Activated naive CD8-positive, alpha-beta T cell treated with anti-CD3 and anti-CD28 coated beads for 36 hours (primary cell): ENCODE data around the gene ARID1B. TPM values are rescaled to one million over a fixed set of nuclear protein-coding genes. Genes with fewer than 3 reads are reported as not detected.

Experiments used
- DNase-seq: peaks from one replicate; pipeline ENCODE4 v3.0.0; 2021
- H3K27ac Mint-ChIP-seq: one replicate; pipeline ENCODE4 v1.8.0; 2022; ENCODE audit warnings: mild to moderate bottlenecking, moderate library complexity, mixed read lengths
- H3K27me3 Mint-ChIP-seq: one replicate; pipeline ENCODE4 v1.8.0; 2022; ENCODE audit warnings: mild to moderate bottlenecking, mixed read lengths
- H3K36me3 Mint-ChIP-seq: one replicate; pipeline ENCODE4 v1.8.0; 2021; ENCODE audit warnings: mild to moderate bottlenecking, mixed read lengths
- H3K4me1 Mint-ChIP-seq: one replicate; pipeline ENCODE4 v1.8.0; 2021; ENCODE audit warnings: mixed read lengths
- H3K4me3 Mint-ChIP-seq: one replicate; pipeline ENCODE4 v1.8.0; 2022; ENCODE audit warnings: mild to moderate bottlenecking, moderate library complexity, mixed read lengths
- H3K9me3 Mint-ChIP-seq: one replicate; pipeline ENCODE4 v1.8.0; 2022; ENCODE audit warnings: mixed read lengths
- total RNA-seq, 2 experiments: library from RNA; stranded (reverse); gene quantifications; one replicate each; pipeline ENCODE4 v1.2.3, GENCODE V29; 2021

The ARID1B gene
- total RNA-seq, 2 experiments from 2014 or later = 40.6 to 41.5 TPM

DNA sequence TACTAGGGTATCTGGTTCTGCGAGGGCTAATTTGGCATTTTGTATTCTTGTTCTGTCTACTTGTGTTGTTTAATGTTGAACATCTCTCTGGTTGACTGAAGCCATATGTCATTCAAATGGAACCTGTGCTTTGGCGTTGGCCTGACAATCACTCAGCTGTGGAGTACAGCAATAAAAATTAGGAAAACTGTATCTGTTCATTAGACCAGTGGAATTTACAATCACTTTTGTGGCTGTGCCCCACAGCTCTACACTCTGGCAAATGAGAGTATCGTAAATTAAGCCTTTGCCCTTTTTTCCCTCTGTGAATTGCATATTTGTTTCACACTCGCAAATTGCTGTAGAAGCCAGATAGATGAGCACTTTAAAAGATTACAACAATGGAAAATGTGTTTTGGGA is 102.0 kb downstream of the ARID1B start:
- DNase-seq = no peak
- Mint-ChIP-seq H3K27me3 (no peaks in the 10 kb centered on the region), H3K4me3 (no peak overlapping the region), H3K36me3 (peaks cover 16% of the 10 kb centered on the region), H3K9me3 (no peaks in the 10 kb centered on the region), H3K27ac (no peak overlapping the region), H3K4me1 (peaks cover 64% of the 10 kb centered on the region)

GRCh38 chr6:156879591-156879990 is 102.4 kb downstream of the ARID1B start:
- peaks cover 66% of the 10 kb centered on the region for H3K4me1 Mint-ChIP-seq
- no peak overlapping the region for H3K27ac Mint-ChIP-seq
- no peak overlapping the region for H3K4me3 Mint-ChIP-seq
- H3K36me3 Mint-ChIP-seq = peaks cover 14% of the 10 kb centered on the region
- DNase-seq = no peak
- no peaks in the 10 kb centered on the region for H3K27me3 Mint-ChIP-seq
- H3K9me3 Mint-ChIP-seq = no peaks in the 10 kb centered on the region

- no peaks in the 10 kb centered on the region for H3K27me3 Mint-ChIP-seq
- H3K36me3 Mint-ChIP-seq = peaks cover 12% of the 10 kb centered on the region
- H3K27ac Mint-ChIP-seq = no peak overlapping the region
- no peak overlapping the region for H3K4me3 Mint-ChIP-seq
- peaks cover 64% of the 10 kb centered on the region for H3K4me1 Mint-ChIP-seq
- H3K9me3 Mint-ChIP-seq = no peaks in the 10 kb centered on the region
- no peak for DNase-seq
Measured at GRCh38 chr6:156880913-156881312, 103.7 kb downstream of the ARID1B start.

DNA sequence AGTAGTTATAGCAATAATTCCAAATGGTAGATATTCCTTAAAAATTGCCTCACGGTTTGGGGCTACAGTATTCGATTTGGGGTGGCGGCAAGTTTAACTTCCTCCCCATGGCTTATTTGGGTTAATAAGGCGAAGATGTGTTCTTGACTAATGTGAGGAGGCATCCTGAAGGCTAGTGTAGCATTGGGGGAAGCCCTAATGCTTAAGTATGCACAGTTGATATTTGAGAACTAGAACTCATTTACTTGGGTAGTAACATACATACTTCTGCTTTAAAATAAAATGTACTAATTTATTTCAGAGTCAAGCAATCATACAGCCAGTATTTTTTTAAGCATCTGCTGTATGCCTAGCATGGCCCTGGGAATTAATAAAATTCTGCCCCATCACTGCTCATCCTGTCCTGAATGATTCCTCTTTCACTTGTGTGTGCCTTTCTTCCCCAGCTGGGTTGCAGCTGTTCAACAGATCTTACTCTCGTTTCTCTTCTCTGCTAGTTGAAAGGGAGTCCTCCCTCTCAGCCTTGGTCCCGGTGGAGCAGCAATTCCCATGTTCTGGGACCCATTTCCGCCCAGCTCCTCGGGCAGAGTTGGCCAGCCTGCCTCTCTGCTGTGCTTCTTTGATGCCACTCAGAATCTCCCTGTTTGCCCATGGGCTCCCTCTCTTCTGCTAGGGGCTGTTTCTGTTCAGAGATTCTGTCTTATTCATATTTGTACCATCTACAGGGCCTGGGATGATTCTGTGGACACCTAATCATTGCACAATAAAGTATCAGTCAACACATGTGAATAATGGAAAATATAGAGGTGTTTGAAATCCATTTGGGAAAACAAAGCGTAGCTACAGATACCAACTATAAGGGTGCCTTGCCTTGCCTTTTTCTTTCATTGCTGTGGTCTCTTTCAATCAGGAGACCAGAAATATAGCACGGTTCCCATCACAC is 104.8 kb downstream of the ARID1B start:
- peaks cover 15% of the 10 kb centered on the region for H3K36me3 Mint-ChIP-seq
- no peak for DNase-seq
- no peaks in the 10 kb centered on the region for H3K27me3 Mint-ChIP-seq
- no peak overlapping the region for H3K4me3 Mint-ChIP-seq
- H3K9me3 Mint-ChIP-seq = no peaks in the 10 kb centered on the region
- no peak overlapping the region for H3K27ac Mint-ChIP-seq
- peaks cover 71% of the 10 kb centered on the region for H3K4me1 Mint-ChIP-seq

GRCh38 chr6:156883497-156884252 is 106.5 kb downstream of the ARID1B start:
- H3K36me3 Mint-ChIP-seq = peaks cover 9% of the 10 kb centered on the region
- peaks cover 77% of the 10 kb centered on the region for H3K4me1 Mint-ChIP-seq
- H3K27me3 Mint-ChIP-seq = no peaks in the 10 kb centered on the region
- H3K4me3 Mint-ChIP-seq = peak overlapping the region; percentile 20
- peak; percentile 31 for DNase-seq
- no peaks in the 10 kb centered on the region for H3K9me3 Mint-ChIP-seq
- H3K27ac Mint-ChIP-seq = peak overlapping the region; percentile 14

GRCh38 chr6:156884306-156884705 is 107.1 kb downstream of the ARID1B start:
- peaks cover 73% of the 10 kb centered on the region for H3K4me1 Mint-ChIP-seq

GRCh38 chr6:156885562-156885961 is 108.4 kb downstream of the ARID1B start:
- peaks cover 5% of the 10 kb centered on the region for H3K36me3 Mint-ChIP-seq
- H3K4me3 Mint-ChIP-seq = no peak overlapping the region
- H3K9me3 Mint-ChIP-seq = no peaks in the 10 kb centered on the region
- H3K27me3 Mint-ChIP-seq = no peaks in the 10 kb centered on the region
- no peak overlapping the region for H3K27ac Mint-ChIP-seq
- DNase-seq = no peak
- peaks cover 71% of the 10 kb centered on the region for H3K4me1 Mint-ChIP-seq

More at GRCh38 chr6:156884306-156884705, 107.1 kb downstream of the ARID1B start:
- no peak for DNase-seq
- Mint-ChIP-seq H3K27me3 (no peaks in the 10 kb centered on the region), H3K4me3 (no peak overlapping the region), H3K9me3 (no peaks in the 10 kb centered on the region), H3K27ac (no peak overlapping the region), H3K36me3 (peaks cover 8% of the 10 kb centered on the region)

DNA sequence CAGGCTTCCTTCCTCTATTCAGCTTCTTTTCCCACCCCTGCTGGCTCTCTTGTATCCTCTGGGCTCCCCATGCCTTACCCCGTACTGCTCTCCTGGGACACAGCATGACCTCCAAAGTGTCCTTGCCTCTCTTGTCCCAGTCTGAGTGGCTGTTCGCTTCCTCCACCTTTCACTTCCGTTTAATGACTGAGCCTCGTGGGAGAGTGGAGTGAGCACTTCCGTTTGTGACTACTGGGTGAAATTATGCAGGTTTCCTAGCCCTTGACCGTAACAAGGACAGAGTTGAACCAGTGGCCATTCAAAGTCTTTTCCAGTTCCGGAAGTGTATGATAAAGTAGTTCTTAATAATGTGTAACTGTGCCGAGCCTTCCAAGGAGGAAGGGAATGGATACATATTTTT is 109.2 kb downstream of the ARID1B start:
- Mint-ChIP-seq H3K36me3 (peaks cover 5% of the 10 kb centered on the region), H3K4me1 (peaks cover 73% of the 10 kb centered on the region), H3K27ac (peak overlapping the region; percentile 34), H3K4me3 (peak overlapping the region; percentile 26), H3K9me3 (no peaks in the 10 kb centered on the region), H3K27me3 (no peaks in the 10 kb centered on the region)
- no peak for DNase-seq

DNA sequence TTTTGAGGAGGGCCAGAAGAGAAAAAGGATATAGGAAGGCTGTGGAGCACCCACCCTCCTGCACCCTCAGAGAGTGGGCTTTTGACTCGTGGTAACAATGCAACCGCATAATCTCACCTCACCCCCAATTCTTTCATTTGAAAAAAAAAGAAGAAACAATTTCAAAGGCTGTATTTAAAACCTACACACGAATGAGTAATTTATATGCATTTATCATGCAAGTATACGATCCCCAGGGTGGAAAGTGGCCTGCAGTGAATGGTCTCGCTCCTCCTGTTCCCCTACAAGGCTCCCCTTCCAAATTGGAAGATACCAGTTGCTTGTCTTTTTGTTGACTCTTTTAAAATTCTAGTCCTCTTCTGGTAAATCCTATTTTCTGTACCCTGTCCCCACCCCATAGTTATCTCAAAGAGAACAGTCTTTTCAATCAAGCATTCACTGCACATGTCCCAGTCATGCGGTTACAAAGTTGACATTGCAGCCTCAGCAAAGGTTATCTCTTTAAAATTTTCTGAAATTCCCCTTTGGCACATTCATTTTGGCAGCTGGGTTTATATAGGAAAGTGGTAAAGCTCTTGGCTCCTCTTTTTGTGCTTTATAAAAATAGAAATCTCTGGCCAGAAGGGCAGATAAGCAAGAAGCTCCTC is 110.6 kb downstream of the ARID1B start:
- DNase-seq = no peak

DNA sequence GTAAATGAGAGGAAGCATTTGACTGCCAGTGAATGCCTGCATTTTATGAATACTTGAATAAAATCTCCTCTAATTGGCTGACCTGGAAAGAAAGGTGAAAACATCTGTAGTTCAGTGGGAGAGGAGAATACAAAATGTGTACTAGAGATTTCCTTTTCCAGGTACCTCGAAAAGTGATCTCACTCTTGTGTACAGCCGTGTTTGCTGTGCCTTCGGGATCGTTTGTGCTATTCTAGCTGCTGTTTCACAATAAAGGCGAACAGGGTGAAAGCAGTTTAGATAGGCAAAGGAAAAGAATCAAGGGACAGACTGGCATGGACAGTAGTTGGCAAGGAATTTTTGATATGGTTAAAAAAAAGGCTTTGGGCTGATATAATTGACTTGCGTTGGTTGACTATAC is 112.3 kb downstream of the ARID1B start:
- H3K36me3 Mint-ChIP-seq = peaks cover 5% of the 10 kb centered on the region
- no peak overlapping the region for H3K27ac Mint-ChIP-seq
- no peaks in the 10 kb centered on the region for H3K27me3 Mint-ChIP-seq
- peaks cover 43% of the 10 kb centered on the region for H3K4me1 Mint-ChIP-seq
- H3K9me3 Mint-ChIP-seq = no peaks in the 10 kb centered on the region
- DNase-seq = no peak
- H3K4me3 Mint-ChIP-seq = no peak overlapping the region

More for the DNA sequence above, 110.6 kb downstream of the ARID1B start:
- H3K4me3 Mint-ChIP-seq = peak overlapping the region; percentile 1
- H3K9me3 Mint-ChIP-seq = no peaks in the 10 kb centered on the region
- peaks cover 5% of the 10 kb centered on the region for H3K36me3 Mint-ChIP-seq
- peak overlapping the region; percentile 54 for H3K27ac Mint-ChIP-seq
- peaks cover 59% of the 10 kb centered on the region for H3K4me1 Mint-ChIP-seq
- H3K27me3 Mint-ChIP-seq = no peaks in the 10 kb centered on the region

DNA sequence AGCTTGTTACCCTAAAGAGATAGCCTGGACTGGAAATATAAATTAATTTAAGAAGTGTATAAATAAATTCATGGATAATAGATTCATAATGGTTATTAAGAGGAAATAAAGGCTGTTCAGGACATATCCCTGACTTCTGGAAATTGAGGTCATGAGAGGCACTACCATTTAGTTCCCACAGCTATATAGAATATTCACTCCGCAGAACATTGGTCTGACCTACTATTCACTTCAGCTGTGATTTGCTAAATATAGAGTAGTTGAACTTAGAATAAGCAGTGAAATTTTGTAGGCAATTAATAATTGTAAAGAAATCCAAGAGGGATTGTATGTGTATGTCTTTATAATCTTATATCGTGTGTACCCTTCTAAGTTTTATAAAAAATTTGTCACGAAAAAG is 112.8 kb downstream of the ARID1B start:
- H3K9me3 Mint-ChIP-seq = no peaks in the 10 kb centered on the region
- peaks cover 44% of the 10 kb centered on the region for H3K4me1 Mint-ChIP-seq
- DNase-seq = no peak
- no peaks in the 10 kb centered on the region for H3K27me3 Mint-ChIP-seq
- no peak overlapping the region for H3K27ac Mint-ChIP-seq
- H3K4me3 Mint-ChIP-seq = no peak overlapping the region
- peaks cover 5% of the 10 kb centered on the region for H3K36me3 Mint-ChIP-seq

GRCh38 chr6:156890627-156891314 is 113.6 kb downstream of the ARID1B start:
- Mint-ChIP-seq H3K4me3 (no peak overlapping the region), H3K9me3 (no peaks in the 10 kb centered on the region), H3K27ac (no peak overlapping the region), H3K4me1 (peaks cover 43% of the 10 kb centered on the region), H3K27me3 (no peaks in the 10 kb centered on the region), H3K36me3 (peaks cover 5% of the 10 kb centered on the region)
- no peak for DNase-seq

DNA sequence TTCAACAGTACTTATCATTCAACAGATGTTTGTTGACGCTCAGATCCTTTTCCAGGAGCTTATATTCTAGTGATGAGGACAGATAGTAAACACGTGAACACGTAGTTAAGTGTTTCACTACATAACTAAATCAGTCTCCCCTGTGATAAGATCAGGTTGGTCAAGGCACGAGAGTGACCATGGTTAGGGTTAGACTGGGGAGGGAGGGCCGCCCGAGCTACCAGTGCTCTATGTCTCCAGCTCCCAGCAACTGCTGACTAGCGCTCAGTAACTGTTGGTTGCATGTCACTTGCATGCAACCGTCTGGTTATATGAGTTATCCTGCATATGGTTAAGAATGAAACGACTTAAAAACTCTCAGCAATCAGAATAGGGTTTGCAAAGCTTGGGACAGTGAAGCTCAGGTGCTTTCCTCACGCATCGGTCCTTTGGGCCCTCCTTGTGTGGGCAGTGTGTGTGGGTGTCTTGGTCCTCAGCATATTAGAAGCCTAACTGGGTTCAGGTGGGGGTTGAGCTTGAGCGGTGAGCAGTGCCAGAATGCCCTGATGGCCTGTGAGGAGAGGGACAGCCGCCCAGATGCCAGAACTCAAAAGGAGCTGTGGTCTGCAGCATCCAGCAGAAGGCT is 120.8 kb downstream of the ARID1B start:
- Mint-ChIP-seq H3K27me3 (no peaks in the 10 kb centered on the region), H3K27ac (no peak overlapping the region), H3K4me1 (peaks cover 53% of the 10 kb centered on the region), H3K4me3 (no peak overlapping the region), H3K36me3 (peaks cover 7% of the 10 kb centered on the region), H3K9me3 (no peaks in the 10 kb centered on the region)
- no peak for DNase-seq

DNA sequence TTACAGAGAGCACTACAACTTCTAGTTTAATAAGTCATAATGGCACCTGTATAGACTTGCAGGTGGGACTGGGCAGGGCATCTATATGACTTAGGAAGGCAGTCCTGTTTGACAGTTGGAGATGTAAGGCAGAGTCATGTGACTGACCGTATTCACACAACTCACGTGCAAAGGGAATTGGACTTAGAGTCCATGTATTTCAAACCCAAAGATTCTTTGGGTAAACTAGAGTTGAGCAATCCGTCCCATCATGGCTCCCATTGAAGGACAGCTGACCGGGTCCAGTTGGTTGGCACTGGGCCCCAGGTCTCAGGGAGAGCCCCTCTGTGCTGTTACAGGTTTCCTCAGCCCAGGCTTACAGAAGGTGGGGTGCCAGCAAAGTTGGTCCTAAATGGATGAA is 121.9 kb downstream of the ARID1B start:
- no peaks in the 10 kb centered on the region for H3K27me3 Mint-ChIP-seq
- H3K4me1 Mint-ChIP-seq = peaks cover 55% of the 10 kb centered on the region
- no peak for DNase-seq
- no peak overlapping the region for H3K4me3 Mint-ChIP-seq
- H3K9me3 Mint-ChIP-seq = no peaks in the 10 kb centered on the region
- no peak overlapping the region for H3K27ac Mint-ChIP-seq
- peaks cover 10% of the 10 kb centered on the region for H3K36me3 Mint-ChIP-seq
